Heart right ventricle (tissue), 16 donors: ENCODE measurements around the gene ACTL10. TPM values are rescaled to one million over a fixed set of nuclear protein-coding genes. Genes with fewer than 3 reads are reported as not detected.
A peak's percentile ranks its signal among the peaks of the same experiment; 100 is the strongest.

Source experiments
- ATAC-seq, 8 donors: fragments of 200-7000 bp; cut with Tn5 transposase; one replicate each; pipeline ENCODE4 v1.9.1; 2020; ENCODE audit warnings: mild to moderate bottlenecking in 8 of 8, moderate library complexity in 8 of 8, moderate number of reproducible peaks in 1 of 8
- DNase-seq, 2 donors: peaks; one replicate each; pipeline ENCODE4 v3.0.0-alpha.2; 2020
- H3K27ac ChIP-seq, 10 donors: fragments of 200-600 bp; sonication (generic) in 2 of 10; one replicate each; pipeline versions ENCODE4 v1.5.0 to v1.8.0; 2020 to 2022; ENCODE audit warnings: mild to moderate bottlenecking in 3 of 10
- H3K27me3 ChIP-seq, 7 donors: fragments of 200-600 bp; one replicate each; pipeline ENCODE4 v1.8.0; 2021 to 2022; ENCODE audit warnings: mild to moderate bottlenecking in 2 of 7
- H3K36me3 ChIP-seq, 9 donors: fragments of 200-600 bp; sonication (generic) in 1 of 9; one replicate each; pipeline versions ENCODE4 v1.5.0 to v1.8.0; 2020 to 2022; ENCODE audit warnings: mild to moderate bottlenecking in 2 of 9
- H3K4me1 ChIP-seq, 9 donors: fragments of 200-600 bp; sonication (generic) in 1 of 9; one replicate each; pipeline versions ENCODE4 v1.5.0 to v1.8.0; 2020 to 2022; ENCODE audit warnings: mild to moderate bottlenecking in 4 of 9
- H3K4me3 ChIP-seq, 10 donors: fragments of 200-600 bp; sonication (generic) in 2 of 10; one replicate each; pipeline versions ENCODE4 v1.5.0 to v1.8.0; 2020 to 2022; ENCODE audit warnings: mild to moderate bottlenecking in 7 of 10, moderate library complexity in 2 of 10
- H3K9me3 ChIP-seq, 11 donors: fragments of 200-600 bp in 10 of 11; sonication (generic) in 2 of 11; one replicate each; pipeline versions ENCODE4 v1.5.0 to v1.8.0; 2013 to 2022; ENCODE audit warnings: mild to moderate bottlenecking in 2 of 11, control low read depth in 1 of 11, moderate library complexity in 1 of 11
- WGBS, 2 donors: extraction: QIAGEN DNeasy Blood & Tissue Kit; methylation state at CpG; one replicate each; pipeline ENCODE4 v1.1.7; 2013; ENCODE audit warnings: inconsistent platforms in 1 of 2; 5-methylcytosine and 5-hydroxymethylcytosine counted together
- intact Hi-C, 10 donors: fragments of 100-400 bp; cut with DNase I; formaldehyde crosslinking; loops; one replicate each; pipeline versions ENCODE4 v1.11.1 to v1.14.2; 2022
- polyA plus RNA-seq, 2 donors: library from polyadenylated mRNA; stranded (reverse); fragments of 200-250 nt; gene quantifications; one replicate each; pipeline ENCODE4 v1.2.3, GENCODE V29; 2013
- total RNA-seq, 10 donors: library from RNA; stranded (reverse); fragmentation: NEBNext Ultra II Directional in 3 of 10; extraction: Animal tissue kit (Norgen Biotek cat#: 25700) in 3 of 10; gene quantifications; one replicate each; pipeline versions ENCODE4 v1.2.1 to v1.2.4, GENCODE V29; 2021 to 2023
- TF ChIP-seq, protein P1 (sequence below), 9 donors: fragments of 200-600 bp; sonication (generic) in 2 of 9; IDR thresholded peaks; one replicate each; pipeline versions ENCODE4 v1.5.0 to v1.8.0; 2021 to 2022; ENCODE audit warnings: antibody characterized with exemption in 9 of 9, mild to moderate bottlenecking in 5 of 9, moderate library complexity in 1 of 9
- donor health status: Arrhythmogenic right ventricular cardiomyopathy.
- donor health status: ischemic (EF 13 %, LVEDD 7.1; RV severe dilation, severe dysfunction).
- donor health status: healthy with polysubstance abuse.
- donor health status: DM: no; HTN: yes; CAD: no.
- donor health status: DM: no; HTN: no; CAD: no.
- donor health status: ischemic (EF 25% LVEDD 6.9; RV normal size, moderate dysfunction).
- donor health status: ischemic (EF 25% LVEDD 5.7; RV mildly dilated, moderate dysfunction).
- donor health status: healthy.
- donor health status: DM: yes; HTN: yes; CAD: no.
- donor health status: Ischemic cardiomyopathy.
- donor health status: ischemic (EF 35%, LVEDD 5.7; RV mildly dilated, moderate dysfunction).
- donor health status: nonischemic (EF 11% LVEDD 7.7; RV severe dilation, severe dysfunction).
- donor health status: DM: yes; HTN: yes; CAD: no.
- donor health status: PGD.
- donor health status: ischemic (EF 29% LVEDD 5.4; RV normal size, mild dysfunction).
- donor health status: nonischemic (EF 23%, LVEDD 6.1; RV moderate dilation, normal function).

ACTL10 gene
- total and polyA plus RNA-seq, 12 donors: 0.11 to 1.2 (median 0.30) TPM; not detected in 4

DNA sequence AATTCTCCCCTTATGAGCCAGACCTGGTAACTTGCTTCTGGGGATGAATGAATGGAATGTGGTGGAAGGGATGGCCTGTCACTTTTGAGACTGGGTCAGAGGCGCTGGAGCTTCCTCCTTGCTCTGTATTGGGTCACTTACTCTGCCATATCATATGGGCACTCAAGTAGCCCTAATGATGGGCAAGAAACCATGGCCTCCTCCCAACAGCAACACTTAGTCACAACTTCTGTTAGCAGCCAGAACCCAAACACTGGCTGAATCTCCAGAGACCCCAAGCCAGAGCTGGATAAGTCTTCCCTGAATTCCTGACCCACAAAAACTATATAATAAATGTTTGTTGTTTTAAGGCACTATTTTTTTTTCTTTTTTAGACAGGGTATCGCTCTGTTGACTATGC lies 13.9 kb downstream of the ACTL10 start:
- Histone ChIP-seq H3K27me3 (no peaks in the 10 kb centered on the region), H3K36me3 (peaks cover 0 to 5% (median 0%) of the 10 kb centered on the region in 9 donors), H3K9me3 (no peaks in the 10 kb centered on the region), H3K4me3 (no peak overlapping the region), H3K4me1 (peaks cover 0 to 24% (median 14%) of the 10 kb centered on the region in 9 donors), H3K27ac (no peak overlapping the region)
- TF ChIP-seq, protein P1, sequence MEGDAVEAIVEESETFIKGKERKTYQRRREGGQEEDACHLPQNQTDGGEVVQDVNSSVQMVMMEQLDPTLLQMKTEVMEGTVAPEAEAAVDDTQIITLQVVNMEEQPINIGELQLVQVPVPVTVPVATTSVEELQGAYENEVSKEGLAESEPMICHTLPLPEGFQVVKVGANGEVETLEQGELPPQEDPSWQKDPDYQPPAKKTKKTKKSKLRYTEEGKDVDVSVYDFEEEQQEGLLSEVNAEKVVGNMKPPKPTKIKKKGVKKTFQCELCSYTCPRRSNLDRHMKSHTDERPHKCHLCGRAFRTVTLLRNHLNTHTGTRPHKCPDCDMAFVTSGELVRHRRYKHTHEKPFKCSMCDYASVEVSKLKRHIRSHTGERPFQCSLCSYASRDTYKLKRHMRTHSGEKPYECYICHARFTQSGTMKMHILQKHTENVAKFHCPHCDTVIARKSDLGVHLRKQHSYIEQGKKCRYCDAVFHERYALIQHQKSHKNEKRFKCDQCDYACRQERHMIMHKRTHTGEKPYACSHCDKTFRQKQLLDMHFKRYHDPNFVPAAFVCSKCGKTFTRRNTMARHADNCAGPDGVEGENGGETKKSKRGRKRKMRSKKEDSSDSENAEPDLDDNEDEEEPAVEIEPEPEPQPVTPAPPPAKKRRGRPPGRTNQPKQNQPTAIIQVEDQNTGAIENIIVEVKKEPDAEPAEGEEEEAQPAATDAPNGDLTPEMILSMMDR (IDR thresholded peaks at IDR 0.05): no peak
- DNase-seq (no peak), ATAC-seq (no peak)
- WGBS, 2 donors: 74 to 83% methylated on average over 2 of the region's 2 CpGs
- intact Hi-C loops: no loop called here

DNA sequence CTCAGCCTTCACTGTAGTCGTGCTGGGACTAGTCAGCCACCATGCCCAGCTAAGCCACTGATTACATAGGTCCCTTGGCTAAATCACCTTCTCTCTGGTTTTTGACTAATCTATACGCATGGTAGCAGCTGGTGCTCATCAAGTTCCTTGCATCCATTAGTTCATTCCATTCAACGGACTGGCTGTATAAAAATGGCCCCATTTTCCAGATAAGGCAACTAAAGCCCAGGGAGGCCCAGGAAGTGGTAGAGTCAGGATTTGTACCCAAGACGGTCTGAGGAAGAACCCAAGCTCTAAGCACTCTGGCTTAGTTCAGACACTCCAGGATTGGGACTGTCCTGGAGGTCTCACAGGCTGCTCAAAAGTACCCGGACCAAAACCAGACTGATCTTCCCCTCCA lies 14.5 kb downstream of the ACTL10 start:
- TF ChIP-seq, protein P1 (IDR thresholded peaks at IDR 0.05): no peak
- 81 to 90% methylated on average over 5 of the region's 5 CpGs for WGBS, 2 donors
- no peaks in the 10 kb centered on the region for H3K9me3 ChIP-seq
- intact Hi-C loops: no loop called here
- H3K27ac ChIP-seq: no peak overlapping the region
- H3K36me3 ChIP-seq: peaks cover 0 to 5% (median 0%) of the 10 kb centered on the region in 9 donors
- peaks cover 0 to 20% (median 15%) of the 10 kb centered on the region in 9 donors for H3K4me1 ChIP-seq
- no peaks in the 10 kb centered on the region for H3K27me3 ChIP-seq
- DNase-seq (no peak), ATAC-seq (no peak)
- no peak overlapping the region for H3K4me3 ChIP-seq

DNA sequence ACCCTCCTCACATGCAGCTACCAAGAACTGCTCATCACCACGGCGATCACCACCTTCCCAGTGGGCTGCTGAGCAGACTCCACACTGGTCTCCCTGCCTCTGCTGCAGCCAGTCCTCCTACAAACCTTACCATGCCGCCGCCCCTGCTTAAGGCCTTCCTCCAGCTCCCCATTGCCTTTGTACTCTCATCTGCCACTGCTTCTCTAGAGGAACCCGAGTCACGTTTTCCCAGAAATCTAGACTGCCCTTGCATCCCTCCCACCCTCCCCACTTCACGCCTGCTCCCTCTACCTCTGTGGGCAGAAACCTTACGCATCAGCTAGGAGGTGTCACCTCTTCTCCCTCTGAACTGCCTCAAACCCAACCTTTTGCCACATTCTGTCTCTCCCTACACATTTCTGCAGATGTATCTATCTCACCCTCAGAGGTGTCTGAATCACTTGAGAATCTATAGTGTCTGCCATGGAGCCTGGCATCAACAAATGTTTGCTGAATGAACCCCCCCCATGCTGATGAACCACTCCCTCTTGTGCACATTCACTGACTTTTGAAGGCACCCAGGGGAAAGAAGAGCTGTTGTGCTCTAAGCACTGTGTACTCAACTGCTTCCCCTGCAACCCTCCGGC lies 15.1 kb downstream of the ACTL10 start:
- Histone ChIP-seq H3K36me3 (peaks cover 0 to 5% (median 0%) of the 10 kb centered on the region in 9 donors), H3K4me1 (peaks cover 0 to 23% (median 19%) of the 10 kb centered on the region in 9 donors), H3K27ac (no peak overlapping the region), H3K4me3 (no peak overlapping the region), H3K27me3 (no peaks in the 10 kb centered on the region), H3K9me3 (no peaks in the 10 kb centered on the region)
- WGBS, 2 donors: 89 to 90% methylated on average over 9 of the region's 9 CpGs
- no peak for ATAC-seq
- no peak for DNase-seq
- TF ChIP-seq, protein P1 (IDR thresholded peaks at IDR 0.05): no peak
- intact Hi-C loops: no loop called here

DNA sequence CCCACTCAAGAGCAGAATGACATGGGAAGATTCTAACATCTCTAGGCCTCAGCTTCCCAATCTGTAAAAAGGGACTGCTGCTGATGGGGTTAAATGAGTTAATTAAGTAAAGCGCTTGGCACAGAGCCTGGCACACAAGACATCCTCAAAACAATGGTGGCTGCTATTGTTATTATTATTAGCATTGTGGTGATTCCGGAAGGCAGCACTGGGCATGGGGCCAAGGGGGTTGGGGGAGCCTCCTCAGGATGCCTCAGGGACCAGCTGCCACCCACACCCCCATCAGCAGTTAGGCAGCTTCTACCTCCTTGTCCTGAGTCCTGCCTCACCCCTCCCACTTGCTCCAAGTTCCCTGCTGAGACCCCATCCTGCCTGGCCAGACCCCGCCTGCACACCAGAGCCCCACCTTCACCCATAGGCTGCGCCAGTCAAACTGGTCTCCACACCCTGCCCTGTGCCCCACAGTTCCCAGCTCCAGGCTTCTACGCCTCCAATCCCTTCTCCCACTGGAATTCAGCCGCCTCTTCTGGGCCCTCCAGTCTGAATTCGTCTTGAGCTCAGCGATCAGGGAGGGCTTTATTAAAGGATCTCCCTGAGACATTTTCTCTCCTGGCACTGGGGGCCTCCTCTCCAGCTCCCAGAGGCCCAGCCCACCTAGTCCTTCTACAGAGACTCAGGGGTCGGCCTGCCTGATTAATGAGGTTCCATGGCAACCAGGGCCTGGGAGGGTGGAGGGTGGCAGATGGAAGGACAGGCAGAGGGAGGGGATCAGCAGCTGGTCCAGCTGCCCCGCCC lies 18.0 kb downstream of the ACTL10 start:
- DNase-seq (no peak), ATAC-seq (no peak)
- Histone ChIP-seq H3K4me1 (peaks cover 0 to 38% (median 20%) of the 10 kb centered on the region in 9 donors), H3K27ac (peak overlapping the region in 1 of 10 donors; percentile 5), H3K27me3 (no peaks in the 10 kb centered on the region), H3K9me3 (no peaks in the 10 kb centered on the region), H3K4me3 (peak overlapping the region in 2 of 10 donors; percentile 40 to 50), H3K36me3 (no peaks in the 10 kb centered on the region)
- TF ChIP-seq, protein P1 (IDR thresholded peaks at IDR 0.05): no peak
- 41% methylated on average over 10 of the region's 10 CpGs for WGBS, 2 donors
- intact Hi-C loops: loop anchor here in 1 of 10 donors (5.0 kb wide), 1 partner anchor 48 kb away; the partner anchor contains the start of gene ZNF341
